Parathyroid adenoma (tissue), 2 donors: ENCODE measurements around the gene MED16.

ENCODE experiments used
- H2AFZ ChIP-seq: fragments of 300-600 bp; sonication (generic); one replicate; pipeline ENCODE4 v1.7.0; 2017; ENCODE audit warnings: antibody characterized with exemption, mild to moderate bottlenecking
- H3K27ac ChIP-seq: fragments of 300-600 bp; sonication (generic); one replicate; pipeline ENCODE4 v1.7.0; 2017
- H3K27me3 ChIP-seq: fragments of 300-600 bp; sonication (generic); one replicate; pipeline ENCODE4 v1.7.0; 2017; ENCODE audit warnings: low read length; ENCODE audit not compliant: control insufficient read depth, insufficient read depth
- H3K36me3 ChIP-seq: fragments of 300-600 bp; sonication (generic); one replicate; pipeline ENCODE4 v1.7.0; 2017; ENCODE audit warnings: low read length; ENCODE audit not compliant: control insufficient read depth, insufficient read depth
- H3K4me1 ChIP-seq: fragments of 300-600 bp; sonication (generic); one replicate; pipeline ENCODE4 v1.7.0; 2017; ENCODE audit warnings: control low read depth
- H3K4me2 ChIP-seq: fragments of 300-600 bp; sonication (generic); one replicate; pipeline ENCODE4 v1.7.0; 2017; ENCODE audit warnings: low read length
- H3K4me3 ChIP-seq: fragments of 300-600 bp; sonication (generic); one replicate; pipeline ENCODE4 v1.7.0; 2017; ENCODE audit warnings: low read depth, low read length
- H3K79me2 ChIP-seq: fragments of 300-600 bp; sonication (generic); one replicate; pipeline ENCODE4 v1.7.0; 2017; ENCODE audit warnings: control low read depth
- H3K9ac ChIP-seq: fragments of 300-600 bp; sonication (generic); one replicate; pipeline ENCODE4 v1.7.0; 2017; ENCODE audit warnings: mild to moderate bottlenecking
- H3K9me3 ChIP-seq: fragments of 300-600 bp; sonication (generic); one replicate; pipeline ENCODE4 v1.7.0; 2017; ENCODE audit warnings: low read length; ENCODE audit not compliant: control insufficient read depth
- CTCF ChIP-seq: fragments of 300-600 bp; sonication (generic); IDR thresholded peaks from one replicate; pipeline ENCODE4 v1.7.0; 2017; ENCODE audit warnings: antibody characterized with exemption, mild to moderate bottlenecking
- donor health status: primary hyperparathyroidism.

MED16 gene

DNA sequence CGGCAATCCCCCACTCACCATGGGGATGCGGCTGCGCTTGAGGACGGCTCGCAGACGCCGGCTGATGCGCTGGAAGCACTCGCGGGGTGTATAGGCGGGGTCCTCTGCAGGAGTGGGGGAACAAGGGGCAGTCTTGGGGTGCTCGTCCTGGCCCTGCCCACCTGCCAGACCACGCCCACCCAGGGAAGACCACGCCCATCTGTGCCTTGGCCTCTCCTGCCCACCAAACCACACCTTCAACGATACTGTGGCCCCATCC, 7.0 kb upstream of the MED16 start:
- Histone ChIP-seq H3K9ac (no peak overlapping the region), H3K4me1 (no peaks in the 10 kb centered on the region), H2AFZ (no peak overlapping the region), H3K9me3 (no peaks in the 10 kb centered on the region), H3K36me3 (no peaks in the 10 kb centered on the region), H3K27me3 (no peaks in the 10 kb centered on the region), H3K79me2 (no peaks in the 10 kb centered on the region), H3K4me2 (no peak overlapping the region), H3K4me3 (no peak overlapping the region), H3K27ac (no peak overlapping the region)
- no peak for TF ChIP-seq CTCF

DNA sequence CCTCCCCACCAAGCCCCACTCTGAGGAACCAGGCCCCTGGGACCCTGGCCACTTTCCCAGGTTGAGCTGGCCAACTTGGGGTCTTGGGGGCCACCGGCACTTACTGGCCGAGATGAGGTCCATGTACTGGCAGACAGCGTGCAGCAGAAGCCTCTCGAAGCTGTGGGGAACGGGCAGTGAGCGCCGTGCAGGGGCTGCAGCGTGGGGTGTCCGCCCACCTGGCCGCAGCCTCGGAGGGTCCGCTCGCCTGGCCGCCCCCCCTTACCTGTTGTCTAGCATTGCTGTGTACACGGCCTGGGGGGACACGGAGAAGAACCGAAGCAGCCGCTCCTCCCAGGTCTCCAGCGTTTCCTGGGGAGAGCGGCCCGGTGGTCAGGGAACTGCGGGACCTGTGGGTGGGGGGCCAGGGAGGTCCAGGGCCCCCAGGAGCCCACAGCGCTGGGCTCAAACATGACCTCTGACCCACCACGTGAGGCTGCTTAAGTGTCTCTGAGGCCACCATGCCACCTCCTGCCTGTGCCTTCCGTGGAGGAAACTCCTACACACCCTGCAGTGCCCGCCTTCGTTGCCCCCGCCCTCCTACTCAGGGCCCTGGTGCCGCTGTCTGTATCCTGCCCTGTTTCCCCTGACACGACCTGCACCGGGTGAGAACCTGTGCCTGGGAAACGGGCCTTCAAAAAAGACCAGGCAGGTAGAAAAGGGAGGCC, 6.5 kb upstream of the MED16 start:
- H3K4me1 ChIP-seq, result no peaks in the 10 kb centered on the region
- no peak overlapping the region for H3K27ac ChIP-seq
- H2AFZ ChIP-seq, result no peak overlapping the region

DNA sequence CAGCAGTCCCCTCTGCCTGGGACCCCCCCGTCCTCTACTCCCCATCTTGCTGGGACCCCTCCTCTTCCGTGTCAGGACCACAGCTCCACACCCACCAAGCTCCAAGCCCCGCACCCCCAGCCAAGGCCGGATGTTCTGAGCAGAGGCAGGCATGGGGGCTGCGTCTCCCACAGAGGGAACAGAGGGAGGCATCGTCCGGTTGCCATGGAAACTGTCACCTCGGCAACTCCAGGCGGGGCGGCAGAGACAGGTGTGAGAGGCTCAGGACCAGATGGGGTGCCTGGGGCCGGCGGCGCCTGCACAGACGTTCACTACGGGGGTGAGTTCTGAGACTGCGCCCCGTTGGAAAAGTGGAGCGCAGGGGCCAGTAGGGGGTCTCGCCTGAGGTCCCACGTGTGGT, 5.7 kb upstream of the MED16 start:
- Histone ChIP-seq H3K36me3 (no peaks in the 10 kb centered on the region), H3K4me1 (no peaks in the 10 kb centered on the region), H3K27ac (no peak overlapping the region), H3K4me3 (no peak overlapping the region), H3K9me3 (no peaks in the 10 kb centered on the region), H3K9ac (no peak overlapping the region), H3K79me2 (no peaks in the 10 kb centered on the region), H3K27me3 (no peaks in the 10 kb centered on the region), H3K4me2 (no peak overlapping the region), H2AFZ (no peak overlapping the region)
- no peak for TF ChIP-seq CTCF

More for the DNA sequence above, 6.5 kb upstream of the MED16 start:
- no peaks in the 10 kb centered on the region for H3K79me2 ChIP-seq
- no peaks in the 10 kb centered on the region for H3K27me3 ChIP-seq
- no peak overlapping the region for H3K4me2 ChIP-seq
- H3K9ac ChIP-seq, result no peak overlapping the region
- no peak overlapping the region for H3K4me3 ChIP-seq
- no peaks in the 10 kb centered on the region for H3K9me3 ChIP-seq
- H3K36me3 ChIP-seq, result no peaks in the 10 kb centered on the region
- TF ChIP-seq CTCF, result no peak

GRCh38 chr19:897442-898039, 4.6 kb upstream of the MED16 start:
- no peaks in the 10 kb centered on the region for H3K27me3 ChIP-seq
- TF ChIP-seq CTCF, result no peak
- H3K4me3 ChIP-seq, result no peak overlapping the region
- H2AFZ ChIP-seq, result no peak overlapping the region
- H3K4me2 ChIP-seq, result no peak overlapping the region
- H3K9ac ChIP-seq, result no peak overlapping the region
- H3K9me3 ChIP-seq, result no peaks in the 10 kb centered on the region
- peaks cover under 1% of the 10 kb centered on the region for H3K79me2 ChIP-seq
- H3K4me1 ChIP-seq, result no peaks in the 10 kb centered on the region
- H3K27ac ChIP-seq, result no peak overlapping the region
- H3K36me3 ChIP-seq, result no peaks in the 10 kb centered on the region

DNA sequence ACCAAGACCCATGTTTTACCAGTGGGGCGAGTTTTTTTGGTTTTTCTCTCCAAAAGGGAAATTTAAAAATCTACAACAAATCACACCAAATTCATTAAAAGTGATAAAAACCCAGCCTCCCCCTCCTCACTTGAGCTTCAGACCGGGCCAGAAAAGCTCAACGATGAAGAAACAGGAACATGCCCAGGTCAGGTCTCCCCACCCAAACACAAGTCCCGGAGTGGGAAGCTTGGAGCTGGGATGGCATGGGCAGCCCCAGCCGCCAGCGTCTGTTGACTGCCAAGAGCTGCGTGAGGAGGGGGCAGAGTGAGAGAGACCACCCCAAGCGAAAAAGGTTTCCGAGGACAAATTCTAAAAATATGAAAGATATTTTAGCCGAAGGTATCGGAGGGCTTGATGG, 4.0 kb upstream of the MED16 start:
- Histone ChIP-seq H3K36me3 (no peaks in the 10 kb centered on the region), H3K79me2 (peaks cover 5% of the 10 kb centered on the region), H3K4me2 (no peak overlapping the region), H3K9ac (no peak overlapping the region), H3K4me3 (no peak overlapping the region), H2AFZ (no peak overlapping the region), H3K4me1 (no peaks in the 10 kb centered on the region), H3K27me3 (no peaks in the 10 kb centered on the region), H3K9me3 (no peaks in the 10 kb centered on the region), H3K27ac (no peak overlapping the region)
- TF ChIP-seq CTCF, result no peak
